HG03521 (cell line): ENCODE results near the gene IL12B.
A peak's percentile ranks its signal among the peaks of the same experiment; 100 is the strongest.
"Not testable (repeated sequence)": the region's sequence is repeated elsewhere in the genome, so short reads cannot be mapped to it uniquely, and the experiment has no call there.

Experiments
- ATAC-seq: cut with Tn5 transposase; IDR thresholded peaks from one replicate; pipeline ENCODE4 v1.9.1; 2021; ENCODE audit warnings: mild to moderate bottlenecking, moderate library complexity; ENCODE audit not compliant: unreplicated experiment

IL12B gene

DNA sequence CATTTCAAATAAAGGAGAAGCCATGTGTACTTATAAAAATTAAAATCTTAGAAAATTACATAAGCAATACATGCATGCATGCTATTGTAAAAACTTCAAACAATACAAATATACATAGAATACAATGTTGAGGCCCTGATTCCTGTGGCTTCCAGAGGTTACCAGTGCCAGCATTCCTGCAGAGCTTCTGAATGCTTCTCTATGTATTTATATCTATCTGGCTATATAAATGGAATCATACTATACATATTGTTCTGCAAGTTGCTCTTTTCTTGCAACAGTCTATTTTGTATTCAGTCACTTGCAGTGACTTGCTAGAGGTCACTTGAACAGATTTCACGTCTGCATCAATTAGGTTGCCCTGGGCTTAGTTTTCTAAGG is 3.2 kb upstream of the IL12B start:
- no peak for ATAC-seq

DNA sequence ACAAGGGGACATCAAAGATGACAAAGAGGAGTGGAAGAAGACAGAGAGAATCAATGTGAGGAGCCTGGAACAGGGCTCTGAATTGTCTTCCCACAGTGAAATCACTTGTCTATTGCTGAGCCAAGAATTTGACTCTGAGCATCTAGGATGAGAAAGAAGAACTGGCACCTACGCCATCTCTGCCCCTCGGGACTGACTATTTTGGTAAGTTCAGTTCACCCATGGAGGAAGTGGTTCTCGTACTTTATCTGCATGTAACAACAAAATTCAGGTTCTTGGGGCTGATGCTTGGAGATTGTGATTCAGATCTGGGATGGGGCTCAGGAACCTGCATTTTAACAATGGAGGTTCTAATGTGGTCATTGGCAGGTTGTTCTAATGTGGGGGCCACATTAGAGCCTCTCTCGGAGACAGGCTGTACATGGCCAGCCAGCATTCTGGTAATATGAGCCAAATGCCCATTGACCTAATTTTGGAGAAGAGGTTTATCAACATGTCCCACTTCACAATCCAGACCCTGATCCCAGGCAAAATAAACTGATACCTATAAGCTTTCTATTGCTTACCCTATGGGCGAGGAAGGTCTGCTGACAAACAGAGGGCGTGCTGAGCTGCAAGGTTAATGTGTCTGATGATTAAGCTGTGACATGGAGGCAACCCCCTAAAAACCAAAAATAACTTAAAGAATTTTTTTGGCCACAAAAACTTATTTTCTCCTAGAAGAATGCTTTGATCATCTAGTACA is 2.7 kb upstream of the IL12B start:
- ATAC-seq = no peak

DNA sequence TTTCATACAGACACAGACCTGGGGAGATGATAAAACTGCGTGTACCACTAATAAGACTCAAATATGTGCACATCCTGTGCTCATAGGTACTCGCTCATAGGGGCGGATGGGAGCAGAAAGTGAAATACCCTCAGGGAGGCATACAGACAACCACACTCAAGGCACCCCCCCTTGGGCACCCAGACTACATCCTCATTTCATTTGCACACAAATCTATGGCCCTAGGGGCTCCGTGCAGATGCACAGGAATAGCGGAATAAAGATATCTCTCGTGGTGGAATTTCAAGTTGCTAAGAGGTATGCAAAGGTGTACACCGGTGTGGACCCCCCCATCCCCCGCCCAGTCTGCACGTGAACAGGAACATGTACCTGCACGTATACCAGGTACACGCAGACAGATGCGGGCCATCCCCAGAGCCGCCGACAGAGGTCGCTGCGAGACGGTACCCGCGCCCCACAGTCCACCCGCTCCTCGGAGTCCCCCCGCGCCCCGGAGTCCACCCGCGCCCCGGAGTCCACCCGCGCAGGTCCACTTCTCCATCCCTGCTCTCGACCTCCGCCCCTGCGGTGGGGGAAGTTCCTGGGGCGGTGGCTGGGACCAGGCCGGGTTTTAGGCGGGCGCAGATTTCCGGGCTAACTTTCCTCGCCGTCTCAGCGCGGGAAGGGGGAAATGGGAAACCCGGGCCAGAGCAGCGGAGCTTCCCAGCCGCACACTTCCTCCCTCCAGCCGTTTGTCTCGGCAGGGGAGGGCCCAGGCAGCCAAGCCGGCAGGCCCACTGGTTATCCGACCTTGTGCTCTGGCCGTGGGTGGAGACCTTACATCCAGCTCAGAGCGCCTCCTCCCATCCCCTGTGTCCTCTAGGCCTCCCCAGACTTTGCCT is 1.0 kb upstream of the IL12B start:
- peak; percentile 70 for ATAC-seq

DNA sequence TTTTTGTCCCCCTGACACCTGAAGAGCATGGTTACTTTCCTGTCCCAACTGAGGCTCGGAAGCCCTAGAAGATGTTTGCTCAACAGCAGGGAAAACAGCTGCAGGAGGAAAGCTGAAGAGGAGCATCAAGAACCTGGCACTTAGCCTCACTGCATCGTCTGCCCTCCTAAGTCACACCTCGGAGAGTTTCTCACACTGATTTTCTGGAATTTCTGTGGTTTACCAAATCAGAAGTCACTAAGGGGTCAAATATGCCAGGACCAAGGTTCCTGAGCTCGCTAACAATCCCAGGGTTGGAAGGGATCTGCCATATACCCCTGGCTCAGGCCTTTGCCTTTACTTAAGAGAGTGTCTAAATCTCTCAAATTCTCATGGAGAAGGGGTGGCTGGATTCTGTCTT is 5.3 kb downstream of the IL12B start:
- ATAC-seq = no peak

DNA sequence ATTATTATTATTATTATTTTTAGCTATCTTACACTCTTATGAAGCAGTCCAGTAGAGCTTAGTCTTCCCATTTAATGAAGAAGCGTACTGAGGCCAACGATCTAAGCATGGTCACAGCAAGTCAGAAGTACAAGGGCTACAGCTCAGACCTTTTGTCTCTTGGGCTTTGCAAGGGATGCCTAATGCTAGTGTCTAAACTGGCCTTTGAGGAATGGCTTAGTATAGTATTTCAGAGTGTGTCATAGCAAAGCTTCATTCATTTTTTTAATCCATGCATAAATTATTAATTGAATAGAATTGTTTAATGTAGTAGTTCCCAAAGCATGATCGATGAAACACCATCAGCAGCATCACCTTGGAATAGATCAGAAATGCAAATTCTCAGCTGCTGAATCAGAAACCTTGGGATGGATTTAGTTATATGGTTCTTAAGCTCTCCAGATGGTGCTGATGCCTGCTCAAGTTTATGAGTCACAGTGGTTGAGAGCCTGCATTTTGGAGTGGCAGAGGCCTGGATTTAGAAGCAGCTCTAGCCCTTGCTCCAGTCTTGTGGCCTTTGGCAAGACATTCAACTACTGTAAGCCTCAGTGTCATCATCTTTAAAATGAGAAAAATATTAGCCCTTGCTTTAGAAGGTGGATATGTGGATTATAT is 6.1 kb downstream of the IL12B start:
- no peak for ATAC-seq

DNA sequence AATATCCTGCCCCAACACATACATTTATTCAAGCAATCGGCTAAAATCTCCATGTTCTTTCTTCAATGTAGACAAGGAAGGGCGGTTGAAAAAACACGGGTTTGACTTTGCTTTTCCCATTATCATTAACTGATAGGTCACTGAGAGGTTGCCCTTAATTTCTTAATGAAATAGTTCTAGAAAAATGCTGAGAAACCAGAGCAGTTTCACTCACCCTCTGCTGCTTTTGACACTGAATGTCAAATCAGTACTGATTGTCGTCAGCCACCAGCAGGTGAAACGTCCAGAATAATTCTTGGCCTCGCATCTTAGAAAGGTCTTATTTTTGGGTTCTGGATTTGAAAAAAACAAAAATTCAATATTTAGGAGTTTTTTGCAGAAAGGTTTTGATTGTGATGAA is 8.1 kb downstream of the IL12B start:
- no peak for ATAC-seq

DNA sequence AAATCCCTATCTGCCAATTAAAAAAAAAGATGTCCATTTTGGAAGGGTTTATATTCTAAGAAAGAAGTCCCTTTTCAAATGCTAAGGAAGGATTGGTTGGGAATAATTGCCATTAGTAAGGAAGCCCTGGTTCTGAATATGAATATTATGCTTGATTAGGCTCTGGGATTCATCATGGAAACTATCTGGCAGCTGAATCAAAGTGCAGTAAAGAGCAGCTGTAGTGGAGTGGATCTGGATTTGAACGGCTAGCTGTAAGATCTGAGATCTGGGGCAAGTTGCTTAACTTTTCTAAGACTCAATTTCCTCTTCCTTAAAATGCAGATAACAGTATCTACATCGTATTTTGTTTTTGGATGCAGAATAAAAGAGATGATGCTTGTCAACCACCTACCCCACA is 10.5 kb downstream of the IL12B start:
- no peak for ATAC-seq

DNA sequence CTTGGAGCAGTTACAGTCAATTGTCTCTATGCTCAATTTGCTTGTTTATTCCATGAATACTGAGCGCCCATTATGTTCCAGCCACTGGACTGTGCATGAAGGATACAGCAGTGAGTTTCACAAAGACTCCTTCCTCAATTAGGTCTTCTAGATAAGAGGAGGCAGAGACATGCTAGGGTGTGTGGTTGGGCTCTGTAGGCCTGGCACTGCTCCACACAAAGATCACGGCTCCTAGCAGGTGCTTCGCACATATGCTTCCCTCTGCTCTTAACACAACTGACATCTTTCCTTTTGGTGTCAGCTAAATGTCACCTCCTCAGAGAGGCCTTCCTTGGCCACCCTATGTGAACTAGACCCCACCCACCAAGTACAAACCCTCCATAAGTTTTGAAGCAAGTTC is 10.9 kb downstream of the IL12B start:
- ATAC-seq = no peak

DNA sequence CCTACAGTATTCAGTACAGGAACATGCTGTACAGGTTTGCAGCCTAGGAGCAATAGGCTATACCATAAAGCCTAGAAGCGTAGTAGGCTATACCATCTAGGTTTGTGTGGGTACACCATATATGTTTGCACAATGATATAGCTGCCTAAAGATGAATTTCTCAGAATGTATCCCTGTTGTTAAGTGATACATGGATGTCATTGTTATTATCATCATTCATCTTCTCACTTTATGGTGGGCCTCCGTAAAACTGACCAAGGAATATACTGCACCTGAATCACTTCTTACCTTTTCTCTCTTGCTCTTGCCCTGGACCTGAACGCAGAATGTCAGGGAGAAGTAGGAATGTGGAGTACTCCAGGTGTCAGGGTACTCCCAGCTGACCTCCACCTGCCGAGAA is 11.8 kb downstream of the IL12B start:
- no peak for ATAC-seq

DNA sequence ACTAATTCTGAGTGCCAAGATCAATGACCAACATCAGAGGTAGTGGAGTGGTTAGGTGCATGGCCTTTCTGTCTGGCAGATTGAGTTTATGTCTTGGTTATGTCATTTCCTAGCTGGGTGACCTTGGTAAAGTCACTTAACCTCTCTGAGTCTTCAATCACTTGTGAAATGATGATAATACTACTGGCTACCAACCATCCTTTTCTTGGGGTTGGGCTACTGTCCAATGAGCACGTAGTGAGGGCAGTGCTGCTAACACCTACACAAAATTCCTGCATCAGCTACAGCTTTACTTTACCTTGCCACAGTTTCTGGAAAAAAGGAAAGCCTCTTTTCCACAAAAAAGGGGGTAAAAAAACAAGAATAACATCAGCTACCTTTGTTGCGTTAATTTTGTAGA is 12.4 kb downstream of the IL12B start:
- ATAC-seq = no peak

DNA sequence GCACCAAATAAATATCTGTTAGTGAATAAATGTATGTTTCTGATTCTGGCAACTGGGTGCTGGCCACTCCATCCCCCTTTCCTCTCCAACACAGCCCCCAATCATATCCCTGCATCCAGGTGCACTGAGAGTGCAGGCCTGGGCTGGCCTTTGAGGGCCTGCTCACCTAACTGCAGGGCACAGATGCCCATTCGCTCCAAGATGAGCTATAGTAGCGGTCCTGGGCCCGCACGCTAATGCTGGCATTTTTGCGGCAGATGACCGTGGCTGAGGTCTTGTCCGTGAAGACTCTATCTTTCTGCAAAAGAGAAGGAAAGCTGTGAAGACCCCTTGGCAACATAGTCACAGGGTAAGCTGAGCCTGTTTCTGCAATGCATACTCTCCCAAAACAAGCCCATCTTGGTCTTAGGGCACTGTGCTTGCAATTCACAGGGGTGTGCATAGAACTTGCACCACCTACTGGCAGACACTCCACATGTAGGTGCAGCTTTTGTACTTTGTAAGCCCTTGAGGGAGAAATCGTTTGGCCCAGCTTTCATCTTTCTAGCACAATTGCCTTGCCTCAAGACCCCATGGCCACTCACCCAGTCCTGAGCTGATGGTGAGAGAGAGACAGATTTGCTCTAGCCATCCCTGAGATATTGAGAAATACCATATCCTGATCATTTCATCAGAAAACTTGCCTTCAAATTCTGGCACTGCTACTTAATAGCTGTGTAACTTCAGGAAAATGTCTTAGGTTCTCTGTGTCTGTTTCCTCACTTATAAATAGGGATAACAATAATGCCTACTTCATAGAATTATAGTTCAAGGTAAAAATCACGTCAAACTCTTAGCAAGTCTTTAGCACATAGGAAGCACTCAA is 13.5 kb downstream of the IL12B start:
- no peak for ATAC-seq

DNA sequence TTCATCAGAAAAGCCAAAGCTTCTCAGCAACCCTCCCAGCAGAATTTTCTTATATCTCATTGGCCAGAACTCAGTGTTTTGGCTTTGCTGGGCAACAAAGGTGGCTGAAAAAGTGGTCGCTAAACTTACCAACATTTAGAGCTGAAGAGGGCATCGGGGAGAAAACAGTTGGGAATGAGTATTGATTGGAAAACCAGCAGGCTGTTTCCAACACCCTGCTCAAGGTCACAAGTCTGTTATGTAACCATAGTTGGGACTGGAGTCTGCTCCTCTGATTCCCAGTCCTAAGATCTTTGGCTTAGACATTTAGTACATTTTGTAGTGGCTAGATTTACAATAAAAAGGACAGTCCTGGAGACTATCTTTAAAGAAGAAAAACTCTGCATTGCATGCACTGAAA is 17.1 kb downstream of the IL12B start:
- ATAC-seq = no peak

DNA sequence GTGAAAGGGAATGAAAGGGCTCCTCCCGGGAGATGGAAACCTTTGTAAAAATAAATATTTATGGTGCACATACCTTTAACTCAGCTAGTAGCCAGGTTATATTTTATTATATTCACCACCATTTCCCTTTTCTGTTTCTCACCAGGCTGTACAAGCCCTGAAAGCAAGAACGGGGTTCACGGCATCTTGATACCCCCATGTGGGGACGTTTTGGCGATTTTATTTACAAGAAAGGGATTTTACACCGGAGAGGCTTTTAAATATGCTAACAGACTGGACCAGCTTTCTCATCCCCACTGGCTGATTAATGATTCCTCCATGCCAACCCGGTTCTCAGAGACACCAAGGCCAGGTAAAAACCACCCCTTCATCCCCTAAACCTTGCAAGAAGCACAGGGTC is 19.2 kb downstream of the IL12B start:
- ATAC-seq = no peak

DNA sequence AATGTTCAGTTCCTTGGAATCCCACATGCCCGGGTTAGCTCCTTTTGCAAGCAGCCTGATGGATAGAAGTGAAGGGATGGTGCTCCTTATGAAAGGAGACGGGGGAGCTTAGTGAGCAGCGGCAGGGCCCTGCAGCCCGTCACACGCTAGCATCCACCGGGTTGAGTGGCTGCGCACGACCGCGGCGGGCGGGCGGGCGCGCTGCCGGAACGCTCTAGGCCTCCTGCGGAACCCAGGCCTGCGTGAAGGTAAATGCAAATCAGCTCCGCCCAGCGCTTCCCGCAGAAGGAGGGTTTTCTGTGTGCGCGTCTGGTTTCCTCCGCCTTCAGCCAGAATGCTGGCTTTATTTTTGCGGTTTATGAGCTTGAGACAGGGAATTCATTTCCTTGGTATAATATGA is 19.8 kb downstream of the IL12B start:
- ATAC-seq = no peak

DNA sequence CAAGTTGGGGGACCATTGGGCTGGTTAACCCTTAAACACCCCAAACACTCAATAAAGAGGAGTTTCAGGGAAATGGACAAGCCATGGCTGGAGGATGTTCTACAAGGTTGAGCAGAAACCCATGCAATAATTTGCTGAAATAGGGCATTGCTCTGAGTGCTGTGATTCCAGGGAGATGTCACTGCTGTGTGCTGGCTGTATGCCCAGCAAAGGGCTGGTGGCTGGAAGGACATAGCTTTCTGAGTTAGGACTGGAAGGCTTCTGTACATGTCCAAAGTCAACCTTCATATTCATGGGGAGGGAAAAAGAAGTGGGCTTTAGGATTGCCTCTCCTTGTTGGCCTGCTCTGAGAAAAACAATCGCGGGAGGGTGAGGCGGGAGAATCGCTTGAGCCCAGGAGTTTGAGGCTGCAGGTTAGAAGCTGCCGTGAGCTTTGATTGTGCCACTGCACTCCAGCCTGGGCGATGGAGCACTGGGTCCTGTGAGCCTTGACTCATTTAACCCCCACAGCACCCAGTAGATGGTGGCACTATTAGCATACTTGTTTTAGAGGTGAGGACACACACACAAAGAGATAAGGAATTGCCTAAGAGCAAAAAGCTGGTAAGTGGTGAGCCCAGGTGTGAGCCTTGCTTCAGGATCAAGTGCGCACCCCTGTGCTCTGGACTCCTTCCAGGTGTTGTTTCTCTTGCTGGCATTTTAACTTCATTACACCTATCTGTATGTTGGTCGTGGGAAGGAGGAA is 20.4 kb downstream of the IL12B start:
- no peak for ATAC-seq

DNA sequence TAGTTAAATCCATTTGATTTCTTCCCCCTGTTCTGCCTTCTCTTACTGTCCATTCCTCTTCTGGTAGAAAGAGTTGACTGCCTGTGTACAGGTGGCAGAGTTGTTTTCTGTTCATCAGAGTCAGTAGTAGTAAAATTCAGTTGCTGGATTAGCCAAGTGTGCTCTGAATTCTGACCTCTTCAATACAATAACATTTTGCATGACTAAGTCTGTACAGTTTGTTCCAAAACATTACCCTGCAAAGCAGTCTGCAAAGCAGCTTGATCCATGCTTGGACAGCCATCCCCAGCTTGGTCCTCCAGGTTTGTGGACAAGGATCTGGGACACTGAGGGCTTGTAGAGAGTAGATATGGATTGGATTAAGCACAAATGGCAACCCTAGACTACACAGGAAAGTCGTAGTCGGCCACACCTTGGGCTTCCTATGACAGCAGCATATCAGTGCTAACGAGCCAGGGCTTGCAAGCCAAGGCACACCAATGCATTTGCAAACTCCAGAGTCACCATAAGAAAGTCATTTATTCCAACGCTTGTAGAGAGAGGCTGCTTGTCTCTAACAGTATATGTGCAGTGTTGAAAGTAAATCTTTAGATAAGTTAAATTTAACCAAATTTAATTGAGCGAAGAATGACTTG is 25.2 kb downstream of the IL12B start:
- no peak for ATAC-seq

DNA sequence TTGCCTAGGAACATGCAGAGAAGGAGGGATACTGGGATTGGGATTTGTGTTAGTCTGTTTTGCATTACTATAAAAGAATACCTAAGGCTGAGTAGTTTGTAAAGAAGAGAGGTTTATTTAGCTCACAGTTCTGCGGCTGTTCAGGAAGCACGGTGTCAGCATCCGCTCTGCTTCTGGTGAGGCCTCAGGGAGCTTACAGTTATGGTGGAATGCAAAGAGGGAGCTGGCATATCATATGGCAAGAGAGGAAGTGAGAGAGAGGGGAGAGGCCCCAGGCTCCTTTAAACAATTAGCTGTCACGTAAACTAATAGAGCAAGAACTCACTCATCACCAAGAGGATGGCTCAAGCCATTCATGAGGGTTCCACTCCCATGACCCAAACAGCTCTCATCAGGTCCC is 27.0 kb downstream of the IL12B start:
- no peak for ATAC-seq

DNA sequence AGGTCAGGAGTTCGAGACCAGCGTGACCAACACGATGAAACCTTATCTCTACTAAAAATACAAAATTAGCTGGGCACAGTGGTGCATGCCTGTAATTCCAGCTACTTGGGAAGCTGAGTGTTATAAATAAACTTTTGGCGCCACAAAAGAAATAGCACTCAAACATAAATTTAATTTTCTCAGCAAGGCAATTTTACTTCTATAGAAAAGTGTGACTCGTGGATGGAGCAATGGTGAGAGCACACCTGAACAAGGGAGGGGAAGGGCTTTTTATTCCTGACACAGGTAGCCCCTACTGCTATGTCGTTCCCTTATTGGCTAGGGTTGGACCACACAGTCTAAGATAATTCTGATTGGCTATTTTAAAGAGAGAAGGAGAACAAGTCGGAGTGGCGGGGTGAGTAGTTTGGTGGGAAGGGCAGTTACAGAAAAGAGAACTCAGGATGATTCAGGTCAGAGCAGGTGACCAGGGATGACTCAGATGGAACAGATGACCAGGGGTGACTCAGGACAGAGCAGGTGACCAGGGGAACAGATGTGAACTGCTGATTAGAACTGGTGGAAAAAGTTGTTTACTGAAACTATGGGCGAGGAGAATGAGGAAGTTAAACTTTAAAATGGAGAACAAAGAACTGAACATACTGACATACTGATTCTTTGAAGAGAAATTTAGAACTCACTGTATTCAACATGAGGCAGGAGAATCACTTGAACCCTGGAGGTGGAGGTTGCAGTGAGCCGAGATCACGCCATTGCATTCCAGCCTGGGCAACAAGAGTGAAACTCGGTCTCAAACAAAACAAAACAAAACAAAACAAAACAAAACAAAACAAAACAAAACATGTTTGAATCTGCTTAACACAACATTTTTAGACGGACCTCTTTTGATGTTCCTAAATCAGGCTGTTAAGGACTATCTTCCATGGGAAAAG is 28.1 kb downstream of the IL12B start:
- not testable (repeated sequence) for ATAC-seq

DNA sequence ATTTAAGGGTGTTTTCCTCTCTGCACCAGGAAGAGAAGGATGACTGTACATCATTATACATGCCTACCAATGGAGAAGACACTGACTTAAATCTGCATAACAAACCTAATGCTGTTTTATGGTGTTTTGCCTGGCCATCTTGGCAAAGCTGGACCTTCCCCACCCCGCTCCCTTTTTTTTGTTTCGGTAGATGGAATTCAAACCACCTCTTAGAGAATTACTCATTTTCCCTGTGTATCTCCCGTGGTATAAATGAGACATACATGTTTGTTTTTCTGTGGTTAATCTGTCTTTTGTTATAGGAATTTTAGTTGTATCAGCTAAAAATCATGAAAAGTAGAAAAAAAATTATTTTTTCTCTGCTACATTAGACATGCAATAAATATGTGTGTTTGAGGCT is 28.8 kb downstream of the IL12B start:
- ATAC-seq = no peak
